HepG2 (cell line): ENCODE data around the gene CACHD1. TPM values are rescaled to one million over a fixed set of nuclear protein-coding genes. Genes with fewer than 3 reads are reported as not detected.

Source experiments
- ATAC-seq: fragments of 200-7000 bp; cut with Tn5 transposase; 3 replicates; pipeline ENCODE4 v1.9.1; 2020; ENCODE audit warnings: mild to moderate bottlenecking, moderate library complexity
- BruUV-seq: library from RNA; stranded (reverse); fragments of 400-500 nt; replicated peaks from 2 replicates; lab custom pipeline; 2021; lab: Mats Ljungman, UMichigan
- CTCF ChIA-PET: fragments of 300-600 bp; formaldehyde crosslinking; extraction: SDS; loops from one replicate; lab custom pipeline; 2021; ENCODE audit warnings: low total read pairs, inconsistent platforms, low intra/inter-chr PET ratio; lab: Yijun Ruan, JAX
- POLR2A ChIA-PET: fragments of 350-600 bp; sonication (Branson Sonifier 250); formaldehyde crosslinking; loops from one replicate; lab custom pipeline; 2020; ENCODE audit warnings: antibody characterized with exemption, inconsistent platforms; lab: Yijun Ruan, JAX
- DNase-seq: peaks from one replicate; pipeline ENCODE4 v3.0.0-alpha.2; 2015; ENCODE audit warnings: low spot score
- FAIRE-seq: peaks from 3 replicates; lab custom pipeline; 2011; peaks lifted over from hg19 to GRCh38; lab: Jason Lieb, UNC
- H2AFZ ChIP-seq: one replicate; pipeline ENCODE4 v1.6.1; 2011; ENCODE audit warnings: low read length, inconsistent platforms
- H3K27ac ChIP-seq: fragments of 300-600 bp; 3 replicates; pipeline ENCODE4 v1.8.0; 2011; ENCODE audit warnings: mixed run types, mild to moderate bottlenecking, mixed read lengths, low read length, inconsistent platforms; ENCODE audit not compliant: insufficient read depth; ENCODE audit errors: extremely low read length
- H3K27me3 ChIP-seq, 2 experiments: fragments of 200-600 bp in 1 of 2; 2 replicates in 1 of 2; 3 replicates in 1 of 2; pipeline versions ENCODE4 v1.6.0 to v1.8.0; 2011; ENCODE audit warnings: low read length in 2 of 2, mild to moderate bottlenecking in 2 of 2, moderate library complexity in 2 of 2, inconsistent platforms in 1 of 2; ENCODE audit not compliant: insufficient read depth in 2 of 2, control insufficient read depth in 1 of 2
- H3K36me3 ChIP-seq, 2 experiments: fragments of 200-600 bp in 1 of 2; replicated peaks in 1 of 2; 2 replicates in 1 of 2; 3 replicates in 1 of 2; pipeline versions ENCODE4 v1.5.1 to v1.8.0; 2011; ENCODE audit warnings: low read length in 2 of 2, inconsistent platforms in 1 of 2; ENCODE audit not compliant: insufficient read depth in 2 of 2, control insufficient read depth in 1 of 2
- H3K4me1 ChIP-seq: 2 replicates; pipeline ENCODE4 v1.5.1; 2012; ENCODE audit warnings: low read length, inconsistent platforms; ENCODE audit not compliant: insufficient read depth
- H3K4me2 ChIP-seq: 2 replicates; pipeline ENCODE4 v1.6.0; 2011; ENCODE audit warnings: low read depth, low read length, inconsistent platforms
- H3K4me3 ChIP-seq, 3 experiments: fragments of 200-600 bp in 1 of 3; sonication (generic), shearing (Covaris generic) in 1 of 3; replicated peaks in 1 of 3; 2 replicates each; pipeline ENCODE4 v1.5.1; 2011 to 2016; ENCODE audit warnings: low read length in 3 of 3, inconsistent platforms in 2 of 3, low read depth in 2 of 3, mild to moderate bottlenecking in 2 of 3, control low read depth in 1 of 3, mixed read lengths in 1 of 3; ENCODE audit not compliant: insufficient read depth in 1 of 3
- H3K79me2 ChIP-seq: one replicate; pipeline ENCODE4 v1.6.1; 2011; ENCODE audit warnings: low read length, inconsistent platforms; ENCODE audit not compliant: insufficient read depth
- H3K9ac ChIP-seq: 2 replicates; pipeline ENCODE4 v1.6.0; 2011; ENCODE audit warnings: mild to moderate bottlenecking, low read depth, low read length, inconsistent platforms; ENCODE audit not compliant: insufficient read depth
- H3K9me3 ChIP-seq: 2 replicates; pipeline ENCODE4 v1.5.1; 2012; ENCODE audit warnings: mild to moderate bottlenecking, low read length
- H4K20me1 ChIP-seq: 2 replicates; pipeline ENCODE4 v1.6.0; 2011; ENCODE audit warnings: inconsistent platforms, mild to moderate bottlenecking, low read length, moderate library complexity; ENCODE audit not compliant: insufficient read depth
- FOXJ3 ChIP-seq: sonication (generic); formaldehyde crosslinking; IDR thresholded peaks from 2 replicates; pipeline ENCODE4 v1.4.0; 2020; ENCODE audit warnings: missing genetic modification reagents, mild to moderate bottlenecking, borderline replicate concordance
- RFX1 ChIP-seq: fragments of 450-650 bp; IDR thresholded peaks from 2 replicates; pipeline ENCODE4 v1.6.1; 2017
- ZNF329 ChIP-seq: sonication (generic); formaldehyde crosslinking; IDR thresholded peaks from 2 replicates; pipeline ENCODE4 v1.9.0; 2021; ENCODE audit warnings: low read depth, mild to moderate bottlenecking, missing genetic modification reagents
- ZNF33B ChIP-seq: sonication (generic); formaldehyde crosslinking; IDR thresholded peaks from 2 replicates; pipeline ENCODE4 v1.5.1; 2020; ENCODE audit warnings: mild to moderate bottlenecking, missing genetic modification reagents
- ZNF567 ChIP-seq: sonication (generic); formaldehyde crosslinking; IDR thresholded peaks from 2 replicates; pipeline ENCODE4 v1.8.1; 2023; ENCODE audit warnings: mild to moderate bottlenecking, missing genetic modification reagents, borderline replicate concordance
- ZNF672 ChIP-seq: sonication (generic); formaldehyde crosslinking; IDR thresholded peaks from 2 replicates; pipeline ENCODE4 v1.8.1; 2022; ENCODE audit warnings: missing genetic modification reagents
- ZZZ3 ChIP-seq: sonication (generic); formaldehyde crosslinking; IDR thresholded peaks from 2 replicates; pipeline ENCODE4 v1.4.0; 2020; ENCODE audit warnings: missing genetic modification reagents, mild to moderate bottlenecking, borderline replicate concordance
- WGBS: methylation state at CpG from one replicate; pipeline ENCODE4 v1.1.6; 2017; ENCODE audit warnings: low lambda C conversion rate; 5-methylcytosine and 5-hydroxymethylcytosine counted together
- in situ Hi-C: cut with HindIII; loops from 2 replicates; pipeline ENCODE4 v1.10.0; 2017; ENCODE audit warnings: low pct_unique_long_range_greater_than_20kb; ENCODE audit not compliant: extremely low pct_ligation_motif_present
- intact Hi-C: fragments of 100-400 bp; cut with micrococcal nuclease; formaldehyde crosslinking; loops from one replicate; pipeline ENCODE4 v1.10.0; 2022; ENCODE audit not compliant: unreplicated experiment
- polyA plus RNA-seq, 8 experiments: library from polyadenylated mRNA; depleted of rRNA in 3 of 8; stranded (reverse) in 7 of 8; unstranded in 1 of 8; fragments of >200 nt; fragmentation: Illumina TruSeq in 4 of 8; extraction: Trizol in 4 of 8; gene quantifications; 2 replicates each; pipeline versions ENCODE4 v1.2.1 to v1.2.3, GENCODE V29; 2011 to 2016; ENCODE audit warnings: low read depth in 4 of 8, missing spikeins in 1 of 8, mixed read lengths in 1 of 8; ENCODE audit not compliant: insufficient read depth in 1 of 8
- total RNA-seq, 5 experiments: library from RNA; depleted of rRNA; stranded (reverse); fragments of >200 nt; fragmentation: Illumina TruSeq; extraction: Trizol; gene quantifications; 2 replicates each; pipeline ENCODE4 v1.2.3, GENCODE V29; 2016; ENCODE audit warnings: low read depth in 1 of 5
- TF ChIP-seq, protein P1 (sequence below): sonication (generic); formaldehyde crosslinking; IDR thresholded peaks from 2 replicates; pipeline ENCODE4 v1.4.0; 2020; ENCODE audit warnings: mild to moderate bottlenecking, missing genetic modification reagents, borderline replicate concordance
- TF ChIP-seq, protein P2 (sequence below): IDR thresholded peaks from 2 replicates; pipeline ENCODE4 v1.6.1; 2012; ENCODE audit warnings: low read length, improper control_type of control experiment
- TF ChIP-seq, protein P3 (sequence below): sonication (generic); formaldehyde crosslinking; IDR thresholded peaks from 2 replicates; pipeline ENCODE4 v1.4.0; 2020; ENCODE audit warnings: missing genetic modification reagents
- TF ChIP-seq, protein P4 (sequence below): sonication (generic); formaldehyde crosslinking; IDR thresholded peaks from 2 replicates; pipeline ENCODE4 v1.8.1; 2023; ENCODE audit warnings: missing genetic modification reagents, inconsistent platforms, borderline replicate concordance
- TF ChIP-seq, protein P5 (sequence below): sonication (generic); formaldehyde crosslinking; IDR thresholded peaks from 2 replicates; pipeline ENCODE4 v1.8.0; 2022; ENCODE audit warnings: missing genetic modification reagents, mild to moderate bottlenecking, borderline replicate concordance

The CACHD1 gene
- total and polyA plus RNA-seq, 2 of the 13 experiments (the other 11 are each of a cell fraction or from before 2014, with no cell fraction given): 0.11 TPM; not detected in 1

DNA sequence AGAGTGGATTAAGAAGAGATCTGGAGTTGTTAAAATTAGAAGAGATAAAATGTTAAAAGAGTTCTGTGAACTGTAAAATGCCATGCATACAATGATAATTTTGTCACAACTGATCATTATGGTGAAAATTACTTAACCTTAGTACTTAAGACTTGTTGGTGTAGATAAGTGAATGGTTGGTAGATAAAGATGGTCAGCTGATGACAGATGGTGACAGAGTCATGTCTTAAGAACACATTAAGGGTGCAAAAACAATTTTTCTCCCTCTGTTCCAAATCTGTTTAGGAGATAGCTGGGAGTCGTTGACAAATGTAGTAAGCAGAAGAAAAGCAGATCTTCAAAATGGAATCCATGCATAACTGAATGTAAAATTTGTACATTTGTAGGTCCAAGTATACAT is 18.5 kb upstream of the CACHD1 start:
- Histone ChIP-seq H2AFZ (no peak overlapping the region), H3K4me2 (no peak overlapping the region), H3K4me1 (no peaks in the 10 kb centered on the region), H4K20me1 (no peaks in the 10 kb centered on the region), H3K9me3 (no peaks in the 10 kb centered on the region), H3K36me3 (no peaks in the 10 kb centered on the region), H3K79me2 (no peaks in the 10 kb centered on the region), H3K9ac (no peak overlapping the region), H3K27me3 (no peaks in the 10 kb centered on the region; a peak in 1 of 5 replicates), H3K27ac (no peak overlapping the region), H3K4me3 (no peak overlapping the region)
- in situ Hi-C loops (no loop called here), intact Hi-C loops (no loop called here)
- ATAC-seq (no peak), FAIRE-seq (no peak), DNase-seq (no peak)
- ChIA-PET POLR2A (no interaction called here), CTCF (no interaction called here)
- BruUV-seq: no TSS peak
- WGBS: 3% methylated on average over 1 of the region's 1 CpG
- TF ChIP-seq, protein P1, sequence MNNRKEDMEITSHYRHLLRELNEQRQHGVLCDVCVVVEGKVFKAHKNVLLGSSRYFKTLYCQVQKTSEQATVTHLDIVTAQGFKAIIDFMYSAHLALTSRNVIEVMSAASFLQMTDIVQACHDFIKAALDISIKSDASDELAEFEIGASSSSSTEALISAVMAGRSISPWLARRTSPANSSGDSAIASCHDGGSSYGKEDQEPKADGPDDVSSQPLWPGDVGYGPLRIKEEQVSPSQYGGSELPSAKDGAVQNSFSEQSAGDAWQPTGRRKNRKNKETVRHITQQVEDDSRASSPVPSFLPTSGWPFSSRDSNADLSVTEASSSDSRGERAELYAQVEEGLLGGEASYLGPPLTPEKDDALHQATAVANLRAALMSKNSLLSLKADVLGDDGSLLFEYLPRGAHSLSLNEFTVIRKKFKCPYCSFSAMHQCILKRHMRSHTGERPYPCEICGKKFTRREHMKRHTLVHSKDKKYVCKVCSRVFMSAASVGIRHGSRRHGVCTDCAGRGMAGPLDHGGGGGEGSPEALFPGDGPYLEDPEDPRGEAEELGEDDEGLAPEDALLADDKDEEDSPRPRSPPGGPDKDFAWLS (CRISPR knock-in tag): no peak
- TF ChIP-seq ZNF33B (CRISPR knock-in tag): no peak
- no peak for TF ChIP-seq FOXJ3
- TF ChIP-seq, protein P2, sequence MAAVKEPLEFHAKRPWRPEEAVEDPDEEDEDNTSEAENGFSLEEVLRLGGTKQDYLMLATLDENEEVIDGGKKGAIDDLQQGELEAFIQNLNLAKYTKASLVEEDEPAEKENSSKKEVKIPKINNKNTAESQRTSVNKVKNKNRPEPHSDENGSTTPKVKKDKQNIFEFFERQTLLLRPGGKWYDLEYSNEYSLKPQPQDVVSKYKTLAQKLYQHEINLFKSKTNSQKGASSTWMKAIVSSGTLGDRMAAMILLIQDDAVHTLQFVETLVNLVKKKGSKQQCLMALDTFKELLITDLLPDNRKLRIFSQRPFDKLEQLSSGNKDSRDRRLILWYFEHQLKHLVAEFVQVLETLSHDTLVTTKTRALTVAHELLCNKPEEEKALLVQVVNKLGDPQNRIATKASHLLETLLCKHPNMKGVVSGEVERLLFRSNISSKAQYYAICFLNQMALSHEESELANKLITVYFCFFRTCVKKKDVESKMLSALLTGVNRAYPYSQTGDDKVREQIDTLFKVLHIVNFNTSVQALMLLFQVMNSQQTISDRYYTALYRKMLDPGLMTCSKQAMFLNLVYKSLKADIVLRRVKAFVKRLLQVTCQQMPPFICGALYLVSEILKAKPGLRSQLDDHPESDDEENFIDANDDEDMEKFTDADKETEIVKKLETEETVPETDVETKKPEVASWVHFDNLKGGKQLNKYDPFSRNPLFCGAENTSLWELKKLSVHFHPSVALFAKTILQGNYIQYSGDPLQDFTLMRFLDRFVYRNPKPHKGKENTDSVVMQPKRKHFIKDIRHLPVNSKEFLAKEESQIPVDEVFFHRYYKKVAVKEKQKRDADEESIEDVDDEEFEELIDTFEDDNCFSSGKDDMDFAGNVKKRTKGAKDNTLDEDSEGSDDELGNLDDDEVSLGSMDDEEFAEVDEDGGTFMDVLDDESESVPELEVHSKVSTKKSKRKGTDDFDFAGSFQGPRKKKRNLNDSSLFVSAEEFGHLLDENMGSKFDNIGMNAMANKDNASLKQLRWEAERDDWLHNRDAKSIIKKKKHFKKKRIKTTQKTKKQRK: no peak
- TF ChIP-seq ZNF329 (CRISPR knock-in tag): no peak
- TF ChIP-seq ZNF567 (CRISPR knock-in tag): no peak
- TF ChIP-seq ZZZ3 (CRISPR knock-in tag): no peak
- no peak for TF ChIP-seq ZNF672 (CRISPR knock-in tag)
- TF ChIP-seq RFX1: no peak
- TF ChIP-seq, protein P3, sequence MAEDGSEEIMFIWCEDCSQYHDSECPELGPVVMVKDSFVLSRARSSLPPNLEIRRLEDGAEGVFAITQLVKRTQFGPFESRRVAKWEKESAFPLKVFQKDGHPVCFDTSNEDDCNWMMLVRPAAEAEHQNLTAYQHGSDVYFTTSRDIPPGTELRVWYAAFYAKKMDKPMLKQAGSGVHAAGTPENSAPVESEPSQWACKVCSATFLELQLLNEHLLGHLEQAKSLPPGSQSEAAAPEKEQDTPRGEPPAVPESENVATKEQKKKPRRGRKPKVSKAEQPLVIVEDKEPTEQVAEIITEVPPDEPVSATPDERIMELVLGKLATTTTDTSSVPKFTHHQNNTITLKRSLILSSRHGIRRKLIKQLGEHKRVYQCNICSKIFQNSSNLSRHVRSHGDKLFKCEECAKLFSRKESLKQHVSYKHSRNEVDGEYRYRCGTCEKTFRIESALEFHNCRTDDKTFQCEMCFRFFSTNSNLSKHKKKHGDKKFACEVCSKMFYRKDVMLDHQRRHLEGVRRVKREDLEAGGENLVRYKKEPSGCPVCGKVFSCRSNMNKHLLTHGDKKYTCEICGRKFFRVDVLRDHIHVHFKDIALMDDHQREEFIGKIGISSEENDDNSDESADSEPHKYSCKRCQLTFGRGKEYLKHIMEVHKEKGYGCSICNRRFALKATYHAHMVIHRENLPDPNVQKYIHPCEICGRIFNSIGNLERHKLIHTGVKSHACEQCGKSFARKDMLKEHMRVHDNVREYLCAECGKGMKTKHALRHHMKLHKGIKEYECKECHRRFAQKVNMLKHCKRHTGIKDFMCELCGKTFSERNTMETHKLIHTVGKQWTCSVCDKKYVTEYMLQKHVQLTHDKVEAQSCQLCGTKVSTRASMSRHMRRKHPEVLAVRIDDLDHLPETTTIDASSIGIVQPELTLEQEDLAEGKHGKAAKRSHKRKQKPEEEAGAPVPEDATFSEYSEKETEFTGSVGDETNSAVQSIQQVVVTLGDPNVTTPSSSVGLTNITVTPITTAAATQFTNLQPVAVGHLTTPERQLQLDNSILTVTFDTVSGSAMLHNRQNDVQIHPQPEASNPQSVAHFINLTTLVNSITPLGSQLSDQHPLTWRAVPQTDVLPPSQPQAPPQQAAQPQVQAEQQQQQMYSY (CRISPR knock-in tag): no peak
- TF ChIP-seq, protein P4, sequence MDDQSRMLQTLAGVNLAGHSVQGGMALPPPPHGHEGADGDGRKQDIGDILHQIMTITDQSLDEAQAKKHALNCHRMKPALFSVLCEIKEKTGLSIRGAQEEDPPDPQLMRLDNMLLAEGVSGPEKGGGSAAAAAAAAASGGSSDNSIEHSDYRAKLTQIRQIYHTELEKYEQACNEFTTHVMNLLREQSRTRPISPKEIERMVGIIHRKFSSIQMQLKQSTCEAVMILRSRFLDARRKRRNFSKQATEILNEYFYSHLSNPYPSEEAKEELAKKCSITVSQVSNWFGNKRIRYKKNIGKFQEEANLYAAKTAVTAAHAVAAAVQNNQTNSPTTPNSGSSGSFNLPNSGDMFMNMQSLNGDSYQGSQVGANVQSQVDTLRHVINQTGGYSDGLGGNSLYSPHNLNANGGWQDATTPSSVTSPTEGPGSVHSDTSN (CRISPR knock-in tag): no peak
- TF ChIP-seq, protein P5, sequence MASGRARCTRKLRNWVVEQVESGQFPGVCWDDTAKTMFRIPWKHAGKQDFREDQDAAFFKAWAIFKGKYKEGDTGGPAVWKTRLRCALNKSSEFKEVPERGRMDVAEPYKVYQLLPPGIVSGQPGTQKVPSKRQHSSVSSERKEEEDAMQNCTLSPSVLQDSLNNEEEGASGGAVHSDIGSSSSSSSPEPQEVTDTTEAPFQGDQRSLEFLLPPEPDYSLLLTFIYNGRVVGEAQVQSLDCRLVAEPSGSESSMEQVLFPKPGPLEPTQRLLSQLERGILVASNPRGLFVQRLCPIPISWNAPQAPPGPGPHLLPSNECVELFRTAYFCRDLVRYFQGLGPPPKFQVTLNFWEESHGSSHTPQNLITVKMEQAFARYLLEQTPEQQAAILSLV (CRISPR knock-in tag): no peak
